ENCODE data around the gene MYO1B. TPM values are rescaled to one million over a fixed set of nuclear protein-coding genes. Genes with fewer than 3 reads are reported as not detected.
A peak's percentile ranks its signal among the peaks of the same experiment; 100 is the strongest.

MYO1B gene
- total and polyA plus RNA-seq, 4 donors, result 46.0 to 286 (median 88.1) TPM

DNA sequence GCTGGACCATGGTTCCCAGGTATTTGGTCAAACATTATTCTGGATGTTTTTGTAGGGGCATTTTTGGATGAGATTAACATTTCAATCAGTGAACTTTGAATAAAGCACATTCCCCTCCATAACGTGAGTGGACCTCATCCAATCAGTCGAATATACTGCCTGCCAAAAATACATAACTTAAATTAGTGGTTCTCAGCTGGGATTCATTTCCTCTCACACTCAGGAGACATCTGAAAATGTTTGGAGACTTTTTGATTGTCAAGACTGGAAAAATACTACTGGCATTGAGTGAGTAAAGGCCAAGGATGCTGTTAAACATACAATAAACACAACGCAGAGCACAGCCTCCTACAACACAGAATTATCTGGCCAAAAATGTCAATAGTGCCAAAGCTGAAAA lies 198.2 kb downstream of the MYO1B start:
- Histone ChIP-seq H3K9me3 (ENCODE audit: control insufficient read depth in 4 of 4, insufficient read depth in 3 of 4, low read length in 3 of 4) (no peaks in the 10 kb centered on the region), H3K27ac (ENCODE audit: low read depth in 1 of 2, low read length in 1 of 2) (no peak overlapping the region), H3K9ac (ENCODE audit: insufficient read depth in 1 of 2, low read length in 2 of 2) (no peak overlapping the region), H3K27me3 (ENCODE audit: control insufficient read depth in 3 of 3, insufficient read depth in 3 of 3, low read length in 2 of 3) (no peaks in the 10 kb centered on the region), H3K4me1 (ENCODE audit: control insufficient read depth in 5 of 5, insufficient read depth in 5 of 5, low read length in 5 of 5) (peaks cover 0 to 33% (median 0%) of the 10 kb centered on the region in 5 donors), H3K36me3 (ENCODE audit: control insufficient read depth in 4 of 4, insufficient read depth in 4 of 4, low read length in 4 of 4) (no peaks in the 10 kb centered on the region), H3K4me3 (no peak overlapping the region)
- ATAC-seq (ENCODE audit: insufficient read depth, low FRiP score) (no peak), DNase-seq (peak in 1 of 3 donors; percentile 79)
- TF ChIP-seq, protein P1, sequence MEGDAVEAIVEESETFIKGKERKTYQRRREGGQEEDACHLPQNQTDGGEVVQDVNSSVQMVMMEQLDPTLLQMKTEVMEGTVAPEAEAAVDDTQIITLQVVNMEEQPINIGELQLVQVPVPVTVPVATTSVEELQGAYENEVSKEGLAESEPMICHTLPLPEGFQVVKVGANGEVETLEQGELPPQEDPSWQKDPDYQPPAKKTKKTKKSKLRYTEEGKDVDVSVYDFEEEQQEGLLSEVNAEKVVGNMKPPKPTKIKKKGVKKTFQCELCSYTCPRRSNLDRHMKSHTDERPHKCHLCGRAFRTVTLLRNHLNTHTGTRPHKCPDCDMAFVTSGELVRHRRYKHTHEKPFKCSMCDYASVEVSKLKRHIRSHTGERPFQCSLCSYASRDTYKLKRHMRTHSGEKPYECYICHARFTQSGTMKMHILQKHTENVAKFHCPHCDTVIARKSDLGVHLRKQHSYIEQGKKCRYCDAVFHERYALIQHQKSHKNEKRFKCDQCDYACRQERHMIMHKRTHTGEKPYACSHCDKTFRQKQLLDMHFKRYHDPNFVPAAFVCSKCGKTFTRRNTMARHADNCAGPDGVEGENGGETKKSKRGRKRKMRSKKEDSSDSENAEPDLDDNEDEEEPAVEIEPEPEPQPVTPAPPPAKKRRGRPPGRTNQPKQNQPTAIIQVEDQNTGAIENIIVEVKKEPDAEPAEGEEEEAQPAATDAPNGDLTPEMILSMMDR (IDR thresholded peaks at IDR 0.05; ENCODE audit: control extremely low read depth, extremely low read depth), result no peak
- 74 to 88% methylated on average over 3 of the region's 3 CpGs for WGBS, 2 donors

DNA sequence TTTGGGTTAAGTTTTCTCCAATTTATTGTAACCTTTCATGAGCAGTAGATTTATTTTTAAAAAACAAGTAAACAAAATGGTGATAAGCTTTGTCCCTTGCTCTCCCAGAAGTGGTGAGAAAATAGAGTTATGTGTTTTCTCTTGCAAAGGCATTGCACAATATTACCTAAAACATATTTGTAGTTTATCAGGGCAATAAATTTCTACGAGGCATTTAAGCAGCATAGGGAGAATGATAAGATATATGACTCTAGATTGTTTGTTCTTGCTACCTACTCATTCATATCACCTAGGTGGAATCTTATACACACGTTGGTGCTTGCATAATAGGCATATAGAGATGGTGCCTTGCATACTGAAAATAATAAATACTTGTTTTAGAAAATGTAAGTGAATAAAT lies 201.7 kb downstream of the MYO1B start:
- TF ChIP-seq, protein P1 (IDR thresholded peaks at IDR 0.05; ENCODE audit: control extremely low read depth, extremely low read depth), result no peak
- WGBS, 2 donors, result 55 to 73% methylated on average over 2 of the region's 2 CpGs
- DNase-seq (no peak), ATAC-seq (ENCODE audit: insufficient read depth, low FRiP score) (no peak)
- no peak overlapping the region for H3K27ac ChIP-seq (ENCODE audit: low read depth in 1 of 2, low read length in 1 of 2)
- no peak overlapping the region for H3K4me3 ChIP-seq
- H3K36me3 ChIP-seq (ENCODE audit: control insufficient read depth in 4 of 4, insufficient read depth in 4 of 4, low read length in 4 of 4), result no peaks in the 10 kb centered on the region
- no peaks in the 10 kb centered on the region for H3K27me3 ChIP-seq (ENCODE audit: control insufficient read depth in 3 of 3, insufficient read depth in 3 of 3, low read length in 2 of 3)
- no peaks in the 10 kb centered on the region for H3K9me3 ChIP-seq (ENCODE audit: control insufficient read depth in 4 of 4, insufficient read depth in 3 of 4, low read length in 3 of 4)
- H3K9ac ChIP-seq (ENCODE audit: insufficient read depth in 1 of 2, low read length in 2 of 2), result no peak overlapping the region
- peaks cover 0 to 29% (median 0%) of the 10 kb centered on the region in 5 donors for H3K4me1 ChIP-seq (ENCODE audit: control insufficient read depth in 5 of 5, insufficient read depth in 5 of 5, low read length in 5 of 5)

- H3K36me3 ChIP-seq (ENCODE audit: control insufficient read depth in 4 of 4, insufficient read depth in 4 of 4, low read length in 4 of 4), result no peaks in the 10 kb centered on the region
- H3K27ac ChIP-seq (ENCODE audit: low read depth in 1 of 2, low read length in 1 of 2), result no peak overlapping the region
- H3K9ac ChIP-seq (ENCODE audit: insufficient read depth in 1 of 2, low read length in 2 of 2), result no peak overlapping the region
- TF ChIP-seq, protein P1 (IDR thresholded peaks at IDR 0.05; ENCODE audit: control extremely low read depth, extremely low read depth), result no peak
- no peak for ATAC-seq (ENCODE audit: insufficient read depth, low FRiP score)
- WGBS, 2 donors, result 87 to 95% methylated on average over 5 of the region's 5 CpGs
- no peaks in the 10 kb centered on the region for H3K9me3 ChIP-seq (ENCODE audit: control insufficient read depth in 4 of 4, insufficient read depth in 3 of 4, low read length in 3 of 4)
- no peak overlapping the region for H3K4me3 ChIP-seq
- H3K27me3 ChIP-seq (ENCODE audit: control insufficient read depth in 3 of 3, insufficient read depth in 3 of 3, low read length in 2 of 3), result no peaks in the 10 kb centered on the region
- DNase-seq, result no peak
- H3K4me1 ChIP-seq (ENCODE audit: control insufficient read depth in 5 of 5, insufficient read depth in 5 of 5, low read length in 5 of 5), result peaks cover 0 to 11% (median 0%) of the 10 kb centered on the region in 5 donors
Observed at GRCh38 chr2:191451116-191451515, 205.9 kb downstream of the MYO1B start.

DNA sequence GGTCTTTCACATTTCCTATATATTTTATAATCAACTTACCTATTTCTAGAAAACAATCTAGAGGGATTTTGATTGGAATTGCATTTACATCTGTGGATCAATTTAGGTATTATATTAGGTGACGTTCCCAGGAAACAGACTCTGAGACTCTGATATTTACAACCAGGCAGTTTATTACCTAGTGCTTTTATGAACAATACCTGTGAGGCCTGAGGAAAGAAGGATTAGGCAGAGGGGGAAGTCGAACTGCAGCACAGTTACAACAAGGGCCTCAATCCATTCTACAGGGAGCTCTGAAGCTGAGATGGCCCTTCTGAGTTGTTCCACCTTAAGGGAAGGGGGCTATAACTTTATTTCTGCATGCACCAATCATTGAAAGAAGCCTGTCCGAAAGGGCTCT lies 206.9 kb downstream of the MYO1B start:
- DNase-seq (no peak), ATAC-seq (ENCODE audit: insufficient read depth, low FRiP score) (no peak)
- Histone ChIP-seq H3K9me3 (ENCODE audit: control insufficient read depth in 4 of 4, insufficient read depth in 3 of 4, low read length in 3 of 4) (no peaks in the 10 kb centered on the region), H3K27ac (ENCODE audit: low read depth in 1 of 2, low read length in 1 of 2) (no peak overlapping the region), H3K27me3 (ENCODE audit: control insufficient read depth in 3 of 3, insufficient read depth in 3 of 3, low read length in 2 of 3) (no peaks in the 10 kb centered on the region), H3K36me3 (ENCODE audit: control insufficient read depth in 4 of 4, insufficient read depth in 4 of 4, low read length in 4 of 4) (no peaks in the 10 kb centered on the region), H3K4me1 (ENCODE audit: control insufficient read depth in 5 of 5, insufficient read depth in 5 of 5, low read length in 5 of 5) (peaks cover 0 to 1% (median 0%) of the 10 kb centered on the region in 5 donors), H3K4me3 (no peak overlapping the region), H3K9ac (ENCODE audit: insufficient read depth in 1 of 2, low read length in 2 of 2) (no peak overlapping the region)
- TF ChIP-seq, protein P1 (IDR thresholded peaks at IDR 0.05; ENCODE audit: control extremely low read depth, extremely low read depth), result no peak
- 85 to 91% methylated on average over 3 of the region's 3 CpGs for WGBS, 2 donors
